ENCODE data around the gene GLS.
A peak's percentile ranks its signal among the peaks of the same experiment; 100 is the strongest.

GLS gene

GRCh38 chr2:190889175-190889943 is 8.7 kb downstream of the GLS start:
- no peak for DNase-seq

- DNase-seq = no peak
Measured at GRCh38 chr2:190891372-190891771, 10.8 kb downstream of the GLS start.

- DNase-seq = no peak
Measured at GRCh38 chr2:190891889-190892288, 11.3 kb downstream of the GLS start.

DNA sequence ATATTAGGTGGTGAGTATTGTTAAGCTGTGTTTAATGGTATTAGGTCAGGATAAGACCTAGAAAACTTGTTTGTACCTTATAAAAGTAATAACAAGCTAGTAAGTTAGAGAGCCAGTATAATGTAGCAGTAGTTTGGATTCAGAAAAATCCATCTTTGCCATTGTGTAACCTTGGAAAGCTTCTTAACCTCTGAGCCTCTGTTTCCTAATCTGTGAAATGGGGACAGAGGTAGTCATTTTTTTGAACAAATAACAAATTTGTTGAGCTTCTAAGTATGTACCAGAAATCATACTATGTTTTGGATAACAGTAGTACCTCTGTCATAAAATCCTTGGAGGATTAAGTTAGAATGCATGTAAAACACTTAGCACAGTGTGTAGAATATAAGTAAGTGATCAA is 12.5 kb downstream of the GLS start:
- DNase-seq = no peak

DNA sequence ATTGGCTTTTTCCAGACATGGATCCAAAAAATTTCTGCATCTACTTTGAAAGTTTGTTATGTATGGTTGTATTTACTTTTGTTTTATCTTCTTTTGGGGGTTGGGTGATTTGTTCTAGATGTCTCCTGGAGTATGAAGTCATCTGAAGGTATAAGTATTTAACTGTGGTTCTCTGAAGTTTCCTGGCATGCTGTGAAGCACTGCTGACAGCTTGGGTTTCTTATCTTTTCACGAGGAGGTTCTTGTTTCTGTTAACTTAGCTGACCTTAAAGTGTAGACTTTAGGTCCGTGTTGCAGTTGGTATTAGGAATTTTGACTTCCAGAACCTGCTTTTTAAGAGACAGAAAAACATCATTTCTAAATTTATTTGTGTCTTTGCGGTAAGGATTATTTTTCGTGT is 15.9 kb downstream of the GLS start:
- no peak for DNase-seq

DNA sequence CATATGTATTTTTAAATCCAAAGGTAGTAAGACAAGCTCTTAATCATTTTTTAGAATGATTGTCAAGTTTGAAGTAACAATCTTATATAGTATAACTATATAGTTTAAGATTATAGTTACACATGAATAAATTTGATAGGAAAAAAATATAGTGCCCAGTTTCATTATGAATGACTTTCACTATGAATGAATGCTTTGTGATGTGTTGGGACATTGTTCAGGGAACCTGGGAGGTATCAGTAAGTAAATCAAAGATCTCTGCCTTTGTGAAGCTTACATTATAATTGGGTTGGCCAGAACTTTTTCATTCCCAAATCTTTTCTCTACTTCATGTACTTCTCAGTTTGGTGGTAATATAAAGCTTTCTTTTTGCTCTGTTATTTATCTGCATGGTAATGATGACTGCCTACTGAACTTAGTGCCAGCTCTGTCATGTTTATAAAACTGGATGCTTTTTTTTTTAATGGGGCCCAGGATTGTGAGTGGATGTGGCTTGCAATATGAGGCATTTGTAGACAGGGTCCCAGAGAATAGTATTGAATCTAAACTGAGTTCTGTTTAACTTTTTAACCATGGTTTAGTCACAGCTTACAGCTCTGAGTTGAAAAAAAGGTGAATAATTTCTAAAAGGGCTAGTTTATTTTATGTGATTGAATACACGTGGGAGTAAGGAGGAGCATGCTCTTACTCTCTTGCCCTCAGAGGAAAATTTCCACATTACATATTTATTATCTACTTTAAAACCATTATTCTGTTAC is 23.3 kb downstream of the GLS start:
- DNase-seq = no peak

- no peak for DNase-seq
Measured at GRCh38 chr2:190904640-190905261, 24.1 kb downstream of the GLS start.

DNA sequence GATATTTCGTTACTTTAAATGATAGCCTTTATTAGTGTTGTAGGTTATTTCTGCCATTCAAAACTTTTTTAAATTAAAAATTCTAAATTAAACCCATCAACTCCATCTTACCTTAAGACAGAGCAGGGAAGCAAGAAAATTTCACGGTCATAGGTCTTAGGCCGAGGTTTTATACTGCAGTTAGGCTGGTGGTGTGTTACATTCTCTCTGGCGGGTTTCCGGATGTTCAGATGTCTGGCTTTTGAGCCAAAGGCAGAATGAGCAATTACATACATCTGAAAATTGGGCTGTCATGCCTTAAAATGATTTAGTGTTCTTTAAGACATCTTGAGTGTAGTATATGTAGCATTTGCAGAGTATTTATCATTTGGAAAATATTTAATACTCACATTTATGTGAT is 27.9 kb downstream of the GLS start:
- DNase-seq = no peak

DNA sequence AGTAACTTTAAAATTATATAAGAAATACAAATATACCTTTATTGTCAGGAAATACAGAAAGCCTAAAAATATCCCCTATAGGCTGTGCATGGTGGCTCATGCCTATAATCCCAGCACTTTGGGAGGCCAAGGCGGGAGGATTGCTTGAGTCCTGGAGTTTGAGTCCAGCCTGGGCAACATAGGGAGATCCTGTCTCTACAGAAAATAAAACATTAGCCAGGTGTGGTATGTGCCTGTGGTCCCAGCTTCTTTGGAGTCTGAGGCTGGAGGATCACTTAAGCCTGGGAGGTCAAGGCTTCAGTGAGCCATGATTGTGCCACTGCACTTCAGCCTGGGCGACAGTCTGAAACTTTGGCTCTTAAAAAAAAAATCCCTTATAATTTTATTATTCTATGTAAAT is 29.1 kb downstream of the GLS start:
- DNase-seq = no peak

- no peak for DNase-seq
Measured at GRCh38 chr2:190910341-190911136, 29.9 kb downstream of the GLS start.

- DNase-seq = no peak
Measured at GRCh38 chr2:190911813-190912212, 31.2 kb downstream of the GLS start.

DNA sequence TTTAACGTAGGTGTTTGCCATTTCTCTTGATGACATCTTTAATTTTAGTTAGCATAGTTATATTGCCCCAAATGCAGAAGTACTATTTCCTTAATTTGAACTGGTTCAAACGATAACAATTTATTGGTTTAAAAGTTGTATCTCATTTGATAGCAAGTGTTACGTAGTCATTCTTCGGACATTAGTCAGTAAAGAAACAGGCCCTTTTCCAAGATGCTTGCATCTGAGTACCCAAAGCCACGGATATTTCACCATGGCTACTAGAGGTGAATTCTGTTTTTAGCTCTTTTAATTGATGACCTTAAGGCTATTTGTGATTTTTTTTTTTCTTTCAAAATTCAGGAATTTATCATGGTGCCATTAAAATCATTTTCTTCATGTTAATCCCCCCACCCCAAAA is 32.1 kb downstream of the GLS start:
- no peak for DNase-seq

- no peak for DNase-seq
Measured at GRCh38 chr2:190913725-190914124, 33.1 kb downstream of the GLS start.

DNA sequence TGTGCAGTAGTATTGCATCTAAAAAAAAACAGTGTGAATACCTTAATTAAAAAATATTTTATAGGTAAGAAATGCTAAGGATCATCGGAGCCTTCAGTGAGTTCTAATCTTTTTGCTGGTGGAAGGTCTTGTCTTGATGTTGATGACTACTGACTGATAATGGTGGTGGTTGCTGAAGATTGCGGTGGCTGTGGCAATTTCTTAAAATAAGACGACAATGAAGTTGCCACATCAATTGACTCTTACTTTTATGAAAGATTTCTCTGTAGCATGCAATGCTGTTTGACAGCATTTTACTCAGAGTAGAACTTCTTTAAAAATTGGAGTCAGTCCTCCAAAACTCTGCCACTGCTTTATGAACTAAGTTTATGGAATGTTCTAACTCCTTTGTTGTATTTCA is 36.2 kb downstream of the GLS start:
- no peak for DNase-seq

DNA sequence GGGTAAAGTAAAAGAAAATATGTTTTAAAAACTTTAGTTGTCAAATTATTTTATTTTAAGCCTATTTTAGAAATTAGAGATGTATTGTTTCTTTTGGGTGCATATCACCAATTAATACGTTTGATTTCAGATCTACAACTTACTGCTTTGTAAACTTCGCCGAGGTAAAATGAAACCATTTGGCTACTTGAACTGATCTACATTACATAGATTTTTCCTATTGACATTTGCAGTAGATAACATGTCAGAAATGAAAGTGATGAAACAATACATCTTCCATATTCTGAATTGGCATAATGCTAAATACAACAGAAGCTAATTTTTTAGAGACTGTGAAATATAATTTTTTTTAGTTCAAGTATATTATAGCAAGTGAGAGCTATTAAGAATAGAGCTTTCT is 39.5 kb downstream of the GLS start:
- no peak for DNase-seq

- DNase-seq = no peak
Measured at GRCh38 chr2:190922376-190922775, 41.8 kb downstream of the GLS start.

GRCh38 chr2:190927301-190927700 is 46.7 kb downstream of the GLS start:
- no peak for DNase-seq

GRCh38 chr2:190929919-190930318 is 49.3 kb downstream of the GLS start:
- no peak for DNase-seq

DNA sequence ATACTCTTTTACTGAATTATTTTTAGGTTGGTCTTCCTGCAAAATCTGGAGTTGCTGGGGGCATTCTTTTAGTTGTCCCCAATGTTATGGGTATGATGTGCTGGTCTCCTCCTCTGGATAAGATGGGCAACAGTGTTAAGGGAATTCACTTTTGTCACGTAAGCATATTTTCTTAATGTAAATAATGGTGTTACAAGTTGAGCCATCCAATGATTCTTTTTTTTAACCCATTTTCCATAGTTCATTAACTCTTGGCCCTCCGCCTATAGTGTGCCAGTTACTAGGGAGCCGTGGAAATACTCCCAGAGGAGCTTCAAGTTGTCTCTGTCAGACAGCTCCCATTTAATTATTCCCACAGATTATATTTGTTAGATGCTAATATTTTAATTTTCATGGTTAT is 49.8 kb downstream of the GLS start:
- peak in 1 of 2 experiments; percentile 39 for DNase-seq

DNA sequence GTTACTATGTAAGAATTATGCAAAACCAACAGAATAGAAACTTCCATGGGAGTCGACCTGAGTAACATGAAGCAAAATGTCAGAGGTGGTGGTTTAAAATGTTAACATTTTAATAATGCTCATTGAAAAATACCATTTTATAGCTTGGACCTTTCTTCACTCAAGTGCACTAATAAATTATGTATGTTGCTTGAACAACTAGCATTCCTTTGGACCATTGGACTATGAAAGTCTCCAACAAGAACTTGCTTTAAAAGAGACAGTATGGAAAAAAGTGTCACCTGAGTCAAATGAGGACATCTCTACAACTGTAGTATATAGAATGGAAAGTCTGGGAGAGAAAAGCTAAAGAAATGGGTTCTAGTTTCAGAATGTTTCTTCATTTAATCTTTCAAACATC is 51.9 kb downstream of the GLS start:
- DNase-seq = no peak

DNA sequence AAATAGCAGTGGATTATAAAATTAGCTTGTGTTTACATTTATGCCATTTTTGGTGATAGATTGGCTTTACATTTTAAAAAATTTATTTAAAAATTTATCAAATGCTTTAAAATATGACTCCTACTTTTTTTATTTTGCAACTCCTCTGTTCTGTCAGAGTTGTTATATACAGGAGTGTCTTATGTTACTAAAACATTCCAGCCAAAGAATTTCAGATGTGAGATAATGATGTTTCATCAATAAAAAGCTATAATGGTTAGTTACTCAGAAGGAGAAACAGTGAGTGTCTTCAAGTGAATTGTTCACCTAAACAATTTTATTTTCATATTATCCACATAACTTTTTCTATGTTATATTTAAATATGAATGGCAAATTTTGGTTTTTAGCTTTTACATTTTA is 52.7 kb downstream of the GLS start:
- DNase-seq = no peak

- DNase-seq = no peak
Measured at GRCh38 chr2:190935054-190935453, 54.4 kb downstream of the GLS start.

GRCh38 chr2:190938771-190939335 is 58.2 kb downstream of the GLS start:
- DNase-seq = no peak

All from NCI-H2081 (cell line).